GM12892 (cell line): ENCODE data around the gene CIAO2B.

Experiments used
- POLR2A ChIP-seq: IDR thresholded peaks from 2 replicates; pipeline ENCODE4 v1.6.1; 2011; ENCODE audit warnings: low read depth, low read length, control low read depth
- TAF1 ChIP-seq: IDR thresholded peaks from 2 replicates; pipeline ENCODE4 v1.6.1; 2011; ENCODE audit warnings: low read depth, mild to moderate bottlenecking, control low read depth, low read length, borderline replicate concordance

DNA sequence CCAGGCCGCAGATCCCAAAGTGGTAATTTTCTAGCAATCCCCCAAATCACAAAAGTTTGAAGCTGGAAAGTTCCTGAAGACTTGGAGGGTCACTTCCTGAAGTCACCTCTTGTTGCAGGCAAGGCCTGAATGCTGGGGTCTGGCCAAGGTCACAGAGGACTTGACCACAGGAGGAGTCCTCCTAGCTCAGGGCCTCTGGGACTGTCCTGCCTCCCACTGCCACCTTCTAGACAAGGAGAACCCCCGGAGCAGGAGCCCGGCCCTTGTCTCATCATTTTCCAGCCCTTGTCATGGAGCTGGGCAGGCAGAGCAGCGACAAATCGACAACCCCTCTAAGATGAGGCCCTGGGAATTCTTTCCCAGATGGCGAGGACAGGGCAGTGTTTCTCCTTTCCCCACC is 15.8 kb downstream of the CIAO2B start:
- TF ChIP-seq POLR2A (no peak), TAF1 (no peak)
